K562 (cell line): ENCODE data around the gene ZNF503. TPM values are rescaled to one million over a fixed set of nuclear protein-coding genes. Genes with fewer than 3 reads are reported as not detected.

Experiments
- ATAC-seq: fragments of 200-7000 bp; cut with Tn5 transposase; 3 replicates; pipeline ENCODE4 v1.9.1; 2020; ENCODE audit warnings: moderate library complexity
- BruUV-seq: library from RNA; stranded (reverse); fragments of 400-500 nt; replicated peaks from 2 replicates; lab custom pipeline; 2021; lab: Mats Ljungman, UMichigan
- CTCF ChIA-PET: fragments of 300-600 bp; formaldehyde crosslinking; extraction: SDS; loops from one replicate; lab custom pipeline; 2021; ENCODE audit warnings: low intra/inter-chr PET ratio; lab: Yijun Ruan, JAX
- POLR2A ChIA-PET: fragments of 300-600, 350-650 bp; sonication (Branson Sonifier 250); formaldehyde crosslinking; extraction: SDS; loops from one replicate; lab custom pipeline; 2021; ENCODE audit warnings: antibody characterized with exemption, inconsistent platforms; lab: Yijun Ruan, JAX
- DNase-seq, 4 experiments: peaks; one replicate each; pipeline versions ENCODE4 v3.0.0 to v3.0.0-alpha.2; 2011 to 2018; ENCODE audit warnings: low spot score in 3 of 4, mixed read lengths in 3 of 4; ENCODE audit errors: extremely low read depth in 1 of 4
- FAIRE-seq: peaks from 2 replicates; lab custom pipeline; 2011; peaks lifted over from hg19 to GRCh38; lab: Jason Lieb, UNC
- H2AFZ ChIP-seq: 2 replicates; pipeline ENCODE4 v1.6.0; 2011; ENCODE audit warnings: low read depth, low read length, control low read depth, inconsistent platforms
- H3K27ac ChIP-seq: fragments of 200-600 bp; 3 replicates; pipeline ENCODE4 v1.8.0; 2011; ENCODE audit warnings: low read depth, mild to moderate bottlenecking, control low read depth, inconsistent platforms, low read length, moderate library complexity, mixed read lengths; ENCODE audit errors: extremely low read depth
- H3K27me3 ChIP-seq, 2 experiments: fragments of 300-600 bp in 1 of 2; 2 replicates in 1 of 2; 3 replicates in 1 of 2; pipeline versions ENCODE4 v1.6.0 to v1.8.0; 2011; ENCODE audit warnings: inconsistent platforms in 2 of 2, low read length in 2 of 2, mild to moderate bottlenecking in 1 of 2, mixed read lengths in 1 of 2, moderate library complexity in 1 of 2; ENCODE audit not compliant: control insufficient read depth in 2 of 2, insufficient read depth in 2 of 2
- H3K36me3 ChIP-seq: fragments of 300-600 bp; 3 replicates; pipeline ENCODE4 v1.8.0; 2011; ENCODE audit warnings: mild to moderate bottlenecking, low read length, inconsistent platforms; ENCODE audit not compliant: control insufficient read depth, insufficient read depth
- H3K4me1 ChIP-seq, 2 experiments: fragments of 200-600 bp in 1 of 2; replicated peaks in 1 of 2; 2 replicates in 1 of 2; 3 replicates in 1 of 2; pipeline versions ENCODE4 v1.5.1 to v1.8.0; 2011; ENCODE audit warnings: inconsistent platforms in 2 of 2, low read length in 2 of 2, mild to moderate bottlenecking in 1 of 2, mixed read lengths in 1 of 2, moderate library complexity in 1 of 2; ENCODE audit not compliant: control insufficient read depth in 2 of 2, insufficient read depth in 2 of 2
- H3K4me2 ChIP-seq: 2 replicates; pipeline ENCODE4 v1.6.1; 2011; ENCODE audit warnings: low read length, control low read depth, inconsistent platforms, mixed read lengths; ENCODE audit not compliant: insufficient read depth
- H3K4me3 ChIP-seq: fragments of 200-600 bp; sonication (generic), shearing (Covaris generic); 2 replicates; pipeline ENCODE4 v1.5.1; 2016; ENCODE audit warnings: control low read depth, inconsistent platforms
- H3K79me2 ChIP-seq: fragments of 200-600 bp; 3 replicates; pipeline ENCODE4 v1.8.0; 2011; ENCODE audit warnings: low read length, inconsistent platforms; ENCODE audit not compliant: control insufficient read depth, insufficient read depth
- H3K9ac ChIP-seq, 2 experiments: 2 replicates each; pipeline versions ENCODE4 v1.6.0 to v1.6.1; 2011; ENCODE audit warnings: low read depth in 2 of 2, low read length in 2 of 2, control low read depth in 1 of 2, inconsistent platforms in 1 of 2, mild to moderate bottlenecking in 1 of 2, mixed read lengths in 1 of 2; ENCODE audit not compliant: insufficient read depth in 1 of 2
- H3K9me1 ChIP-seq: one replicate; pipeline ENCODE4 v1.6.0; 2011; ENCODE audit warnings: inconsistent platforms, mild to moderate bottlenecking, low read length, moderate library complexity; ENCODE audit not compliant: control insufficient read depth, insufficient read depth
- H3K9me3 ChIP-seq: replicated peaks from 2 replicates; pipeline ENCODE4 v1.5.1; 2011; ENCODE audit warnings: low read depth, low read length, inconsistent platforms; ENCODE audit not compliant: control insufficient read depth, insufficient read depth
- H4K20me1 ChIP-seq: replicated peaks from 2 replicates; pipeline ENCODE4 v1.6.1; 2011; ENCODE audit warnings: low read length, inconsistent platforms, mixed read lengths; ENCODE audit not compliant: control insufficient read depth, insufficient read depth
- ZBTB33 ChIP-seq: sonication (generic); formaldehyde crosslinking; IDR thresholded peaks from 2 replicates; pipeline ENCODE4 v1.8.1; 2023; ENCODE audit warnings: mild to moderate bottlenecking, missing genetic modification reagents
- ZKSCAN8 ChIP-seq: fragments of 200-800 bp; sonication (Bioruptor generic); IDR thresholded peaks from 2 replicates; pipeline ENCODE4 v1.6.1; 2016; ENCODE audit warnings: missing genetic modification characterization, missing compliant biosample characterization
- WGBS: fragments of 100-300 bp; shearing (Covaris generic); methylation state at CpG from one replicate; pipeline ENCODE4 v1.1.6; 2016; ENCODE audit warnings: low coverage, mixed read lengths; ENCODE audit not compliant: insufficient coverage; ENCODE audit errors: missing lambda C conversion rate; 5-methylcytosine and 5-hydroxymethylcytosine counted together
- in situ Hi-C: fragments of 300-500 bp; cut with MboI; formaldehyde crosslinking; loops from 4 replicates; pipeline ENCODE4 v1.15.0; 2018; ENCODE audit warnings: inconsistent platforms, mixed read lengths
- intact Hi-C: fragments of 100-400 bp; cut with micrococcal nuclease; formaldehyde crosslinking; loops from 2 replicates; pipeline ENCODE4 v1.14.2; 2022
- polyA plus RNA-seq, 8 experiments: library from polyadenylated mRNA; depleted of rRNA in 4 of 8; stranded (reverse) in 5 of 8; unstranded in 3 of 8; fragments of >200 nt; fragmentation: Nextera tagmentation in 2 of 8; fragmentation: Illumina TruSeq in 1 of 8; extraction: Ambion mirVana in 2 of 8; extraction: Trizol in 1 of 8; gene quantifications; 2 replicates each; pipeline versions ENCODE4 v1.2.1 to v1.2.3, GENCODE V29; 2011 to 2014; ENCODE audit warnings: inconsistent platforms in 1 of 8, missing spikeins in 1 of 8
- total RNA-seq, 7 experiments: library from RNA; depleted of rRNA in 6 of 7; stranded (reverse); fragments of >200 nt in 6 of 7; fragmentation: Illumina TruSeq in 2 of 7; extraction: Trizol in 2 of 7; gene quantifications; 2 replicates each; pipeline versions ENCODE4 v1.2.1 to v1.2.3, GENCODE V29; 2011 to 2021; ENCODE audit warnings: low replicate concordance in 1 of 7

Gene ZNF503
- total and polyA plus RNA-seq, 9 of the 15 experiments (the other 6 are each of a cell fraction or from before 2014, with no cell fraction given), result not detected

GRCh38 chr10:75400771-75401568 lies 594 bp downstream of the ZNF503 start:
- no peak for FAIRE-seq
- WGBS, result 22% methylated on average over 47 of the region's 68 CpGs
- H3K79me2 ChIP-seq, result no peaks in the 10 kb centered on the region
- no peaks in the 10 kb centered on the region for H3K36me3 ChIP-seq
- ATAC-seq, result no peak
- H3K9me1 ChIP-seq, result no peaks in the 10 kb centered on the region
- H3K9ac ChIP-seq, result peak overlapping the region in 1 of 2 experiments; percentile 75; a peak in 1 of 4 replicates
- H3K4me3 ChIP-seq, result peak overlapping the region; percentile 20; the same call in 1 of the 2 replicates
- peaks cover 0 to 69% of the 10 kb centered on the region in 2 experiments; a peak in 2 of 5 replicates for H3K4me1 ChIP-seq
- H3K27me3 ChIP-seq, result peaks cover 50 to 81% of the 10 kb centered on the region in 2 experiments
- in situ Hi-C loops, result no loop called here
- intact Hi-C loops, result loop anchor here (5.0 to 10.0 kb wide), 4 partner anchors 524 to 1584 kb away; no protein-coding TSS in a partner anchor
- no peak for TF ChIP-seq ZKSCAN8 (CRISPR knock-in tag)
- TF ChIP-seq ZBTB33 (CRISPR knock-in tag), result 0 out of 2 replicates have a peak, but pooled peaks have one; percentile 18
- no peak overlapping the region for H2AFZ ChIP-seq
- no peak overlapping the region for H3K27ac ChIP-seq
- ChIA-PET CTCF (interaction anchor here (0.6 kb wide), 1 partner anchor 526 kb away, joined by 3 read pairs; no protein-coding TSS in a partner anchor), POLR2A (interaction anchor here (0.9 kb wide), 2 partner anchors 10 to 26 kb away, joined by 3 read pairs; no protein-coding TSS in a partner anchor)
- peaks cover 4% of the 10 kb centered on the region; the same call in 1 of the 2 replicates for H4K20me1 ChIP-seq
- peak in 1 of 4 experiments; percentile 38 for DNase-seq
- no peak overlapping the region for H3K4me2 ChIP-seq
- no peaks in the 10 kb centered on the region for H3K9me3 ChIP-seq
- BruUV-seq, result no TSS peak
